HEK293 (cell line): ENCODE results near the gene HTRA2.

ENCODE experiments used
- CTCF ChIA-PET: fragments of 350-600 bp; formaldehyde crosslinking; extraction: SDS; loops from one replicate; lab custom pipeline; 2021; ENCODE audit warnings: antibody characterized with exemption; lab: Yijun Ruan, JAX
- POLR2A ChIA-PET: fragments of 300-600 bp; formaldehyde crosslinking; extraction: SDS; loops from one replicate; lab custom pipeline; 2020; ENCODE audit warnings: antibody characterized with exemption, inconsistent platforms; lab: Yijun Ruan, JAX
- H3K27ac ChIP-seq: fragments of 200-500 bp; sonication (Bioruptor generic); 2 replicates; pipeline ENCODE4 v1.5.1; 2014; ENCODE audit warnings: low read depth, low read length, control low read depth, inconsistent platforms; ENCODE audit errors: extremely low read depth
- H3K36me3 ChIP-seq, 2 experiments: fragments of 200-500 bp in 1 of 2; sonication (Bioruptor generic) in 1 of 2; 1 replicate in 1 of 2; 2 replicates in 1 of 2; pipeline ENCODE4 v1.5.1; 2014 to 2017; ENCODE audit warnings: inconsistent platforms in 2 of 2, low read length in 2 of 2; ENCODE audit not compliant: control insufficient read depth in 2 of 2, insufficient read depth in 1 of 2
- H3K4me1 ChIP-seq: fragments of 200-500 bp; sonication (Bioruptor generic); 2 replicates; pipeline ENCODE4 v1.5.1; 2014; ENCODE audit warnings: mild to moderate bottlenecking, low read length, inconsistent platforms; ENCODE audit not compliant: control insufficient read depth, insufficient read depth
- H3K4me3 ChIP-seq: 2 replicates; pipeline ENCODE4 v1.5.1; 2011; ENCODE audit warnings: low read depth, mild to moderate bottlenecking, control low read depth, low read length, moderate library complexity
- H3K9me3 ChIP-seq: fragments of 200-500 bp; sonication (Bioruptor generic); 2 replicates; pipeline ENCODE4 v1.5.1; 2014; ENCODE audit warnings: low read depth, low read length, inconsistent platforms; ENCODE audit not compliant: control insufficient read depth, insufficient read depth
- EGR2 ChIP-seq: fragments of 450-650 bp; formaldehyde crosslinking; IDR thresholded peaks from 2 replicates; pipeline ENCODE4 v1.5.1; 2016; ENCODE audit warnings: low read depth, missing biosample characterization, missing genetic modification characterization
- PRDM1 ChIP-seq: fragments of 450-650 bp; formaldehyde crosslinking; IDR thresholded peaks from 2 replicates; pipeline ENCODE4; 2016; ENCODE audit warnings: missing biosample characterization, missing genetic modification characterization
- PRDM6 ChIP-seq: fragments of 450-650 bp; formaldehyde crosslinking; IDR thresholded peaks from 2 replicates; pipeline ENCODE4 v1.5.1; 2017; ENCODE audit warnings: missing biosample characterization, missing genetic modification characterization
- SP3 ChIP-seq: fragments of 450-650 bp; formaldehyde crosslinking; IDR thresholded peaks from 2 replicates; pipeline ENCODE4 v1.5.1; 2016; ENCODE audit warnings: missing biosample characterization, missing genetic modification characterization
- TSHZ1 ChIP-seq: fragments of 450-650 bp; formaldehyde crosslinking; IDR thresholded peaks from 2 replicates; pipeline ENCODE4 v1.5.1; 2016; ENCODE audit warnings: missing biosample characterization, missing genetic modification characterization, borderline replicate concordance
- ZBTB17 ChIP-seq: fragments of 450-650 bp; formaldehyde crosslinking; IDR thresholded peaks from 2 replicates; pipeline ENCODE4 v1.5.1; 2016; ENCODE audit warnings: missing biosample characterization, missing genetic modification characterization
- ZFHX2 ChIP-seq: fragments of 450-650 bp; formaldehyde crosslinking; conservative IDR thresholded peaks from 2 replicates; pipeline ENCODE4 v1.5.1; 2016; ENCODE audit warnings: missing biosample characterization, missing genetic modification characterization
- ZNF433 ChIP-seq: fragments of 450-650 bp; formaldehyde crosslinking; IDR thresholded peaks from 2 replicates; pipeline ENCODE4 v1.5.1; 2016; ENCODE audit warnings: missing biosample characterization, missing genetic modification characterization, low read depth
- ZNF518A ChIP-seq: fragments of 450-650 bp; formaldehyde crosslinking; conservative IDR thresholded peaks from 2 replicates; pipeline ENCODE4 v1.5.1; 2016; ENCODE audit warnings: low read depth, missing biosample characterization, missing genetic modification characterization
- ZNF707 ChIP-seq: fragments of 450-650 bp; formaldehyde crosslinking; IDR thresholded peaks from 2 replicates; pipeline ENCODE4 v1.5.1; 2016; ENCODE audit warnings: missing biosample characterization, missing genetic modification characterization
- ZNF792 ChIP-seq: fragments of 450-650 bp; formaldehyde crosslinking; IDR thresholded peaks from 2 replicates; pipeline ENCODE4 v1.5.1; 2016; ENCODE audit warnings: missing biosample characterization, missing genetic modification characterization
- ZXDB ChIP-seq: fragments of 450-650 bp; formaldehyde crosslinking; IDR thresholded peaks from 2 replicates; pipeline ENCODE4 v1.5.1; 2016; ENCODE audit warnings: missing biosample characterization, missing genetic modification characterization
- TF ChIP-seq, protein P1 (sequence below): fragments of 450-650 bp; formaldehyde crosslinking; IDR thresholded peaks from 2 replicates; pipeline ENCODE4 v1.5.1; 2016; ENCODE audit warnings: missing biosample characterization, missing genetic modification characterization

The HTRA2 gene

GRCh38 chr2:74558284-74559230 is 28.8 kb downstream of the HTRA2 start:
- H3K9me3 ChIP-seq = no peaks in the 10 kb centered on the region
- no peak overlapping the region for H3K4me3 ChIP-seq
- CTCF ChIA-PET = interaction anchor here (0.5 to 2.3 kb wide), 8 partner anchors 29 to 1697 kb away, joined by 3 to 13 read pairs (median 3); partner anchors contain the start of genes AUP1, CCDC142, SEMA4F and TTC31
- H3K4me1 ChIP-seq = no peaks in the 10 kb centered on the region; the same call in 1 of the 2 replicates
- no peak overlapping the region for H3K27ac ChIP-seq
- peak; percentile 51 for TF ChIP-seq PRDM1 (tag by site-specific recombination)
- TF ChIP-seq, protein P1, sequence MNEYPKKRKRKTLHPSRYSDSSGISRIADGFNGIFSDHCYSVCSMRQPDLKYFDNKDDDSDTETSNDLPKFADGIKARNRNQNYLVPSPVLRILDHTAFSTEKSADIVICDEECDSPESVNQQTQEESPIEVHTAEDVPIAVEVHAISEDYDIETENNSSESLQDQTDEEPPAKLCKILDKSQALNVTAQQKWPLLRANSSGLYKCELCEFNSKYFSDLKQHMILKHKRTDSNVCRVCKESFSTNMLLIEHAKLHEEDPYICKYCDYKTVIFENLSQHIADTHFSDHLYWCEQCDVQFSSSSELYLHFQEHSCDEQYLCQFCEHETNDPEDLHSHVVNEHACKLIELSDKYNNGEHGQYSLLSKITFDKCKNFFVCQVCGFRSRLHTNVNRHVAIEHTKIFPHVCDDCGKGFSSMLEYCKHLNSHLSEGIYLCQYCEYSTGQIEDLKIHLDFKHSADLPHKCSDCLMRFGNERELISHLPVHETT (tag by site-specific recombination) = no peak
- no peak for TF ChIP-seq PRDM6 (tag by site-specific recombination)
- TF ChIP-seq ZBTB17 (tag by site-specific recombination) = peak; percentile 89
- TF ChIP-seq, all 188 proteins: peak for 2
- POLR2A ChIA-PET = interaction anchor here (1.3 kb wide), 1 partner anchor 360 kb away, joined by 3 read pairs; the partner anchor contains the start of gene MTHFD2
- peaks cover 0 to 3% of the 10 kb centered on the region in 2 experiments; a peak in 1 of 3 replicates for H3K36me3 ChIP-seq

GRCh38 chr2:74559912-74560311 is 30.2 kb downstream of the HTRA2 start:
- CTCF ChIA-PET = interaction anchor here (0.6 kb wide), 1 partner anchor 310 kb away, joined by 3 read pairs; no protein-coding TSS in a partner anchor
- peaks cover 0 to 3% of the 10 kb centered on the region in 2 experiments; a peak in 1 of 3 replicates for H3K36me3 ChIP-seq
- TF ChIP-seq TSHZ1 (tag by site-specific recombination) (no peak), ZXDB (tag by site-specific recombination) (no peak), ZNF433 (tag by site-specific recombination) (no peak), ZNF518A (tag by site-specific recombination) (no peak), ZFHX2 (tag by site-specific recombination) (0 out of 2 replicates have a peak, but pooled peaks have one; percentile 27), ZNF707 (no peak), EGR2 (peak; percentile 42; the same call in 1 of the 2 replicates), SP3 (0 out of 2 replicates have a peak, but pooled peaks have one; percentile 9), ZNF792 (tag by site-specific recombination) (no peak)
- H3K4me1 ChIP-seq = no peaks in the 10 kb centered on the region
- no peak overlapping the region for H3K4me3 ChIP-seq
- no peaks in the 10 kb centered on the region for H3K9me3 ChIP-seq
- H3K27ac ChIP-seq = no peak overlapping the region
- POLR2A ChIA-PET = no interaction called here
